Tibial nerve (tissue), 4 donors: ENCODE measurements around the gene ARMH2.

Source experiments
- CTCF ChIP-seq, 5 experiments: fragments of 200-600 bp in 3 of 5; fragments of 450-650 bp in 2 of 5; sonication (generic) in 3 of 5; IDR thresholded peaks; one replicate each; pipeline ENCODE4 v1.5.1; 2016 to 2019; ENCODE audit warnings: antibody characterized with exemption in 5 of 5, mild to moderate bottlenecking in 3 of 5, moderate library complexity in 2 of 5
- EP300 ChIP-seq, 2 donors: sonication (generic); formaldehyde crosslinking; IDR thresholded peaks; one replicate each; pipeline ENCODE4 v1.6.1; 2017; ENCODE audit warnings: antibody characterized with exemption in 2 of 2, mild to moderate bottlenecking in 1 of 2
- POLR2A ChIP-seq, 2 donors: fragments of 450-650 bp; IDR thresholded peaks; one replicate each; pipeline ENCODE4 v1.6.1; 2017; ENCODE audit warnings: antibody characterized with exemption in 2 of 2, mild to moderate bottlenecking in 2 of 2, moderate library complexity in 2 of 2

- TF ChIP-seq CTCF (IDR thresholded peaks at IDR 0.05) (no peak), EP300 (IDR thresholded peaks at IDR 0.05) (no peak), POLR2A (IDR thresholded peaks at IDR 0.05) (no peak)
Observed at GRCh38 chr6:24847402-24847801, 48.7 kb upstream of the ARMH2 start.
